Panc1 (cell line): ENCODE measurements around the gene ARID2. TPM values are rescaled to one million over a fixed set of nuclear protein-coding genes. Genes with fewer than 3 reads are reported as not detected.
A peak's percentile ranks its signal among the peaks of the same experiment; 100 is the strongest.

Experiments used
- ATAC-seq: fragments of 200-7000 bp; cut with Tn5 transposase; 2 replicates; pipeline ENCODE4 v1.9.1; 2020; ENCODE audit warnings: mild to moderate bottlenecking, moderate library complexity
- BruUV-seq: library from RNA; stranded (reverse); fragments of 400-500 nt; replicated peaks from 2 replicates; lab custom pipeline; 2021; lab: Mats Ljungman, UMichigan
- CTCF ChIA-PET: fragments of 300-600 bp; sonication (Branson Sonifier 250); formaldehyde crosslinking; loops from one replicate; lab custom pipeline; 2022; ENCODE audit warnings: antibody characterized with exemption; lab: Charles Lee
- POLR2A ChIA-PET: fragments of 300-600 bp; sonication (Branson Sonifier 250); formaldehyde crosslinking; loops from one replicate; lab custom pipeline; 2022; ENCODE audit warnings: antibody characterized with exemption; lab: Charles Lee
- DNase-seq: peaks from one replicate; pipeline ENCODE4 v3.0.0-alpha.2; 2010; ENCODE audit warnings: low read depth, low spot score
- H3K27ac ChIP-seq: 2 replicates; pipeline ENCODE4 v1.5.1; 2011; ENCODE audit warnings: mild to moderate bottlenecking, low read length, inconsistent platforms
- H3K27me3 ChIP-seq: fragments of 200-500 bp; sonication (Bioruptor generic); 2 replicates; pipeline ENCODE4 v1.6.0; 2014; ENCODE audit warnings: low read length, inconsistent platforms; ENCODE audit not compliant: control insufficient read depth, insufficient read depth
- H3K36me3 ChIP-seq: fragments of 200-500 bp; sonication (Bioruptor generic); 2 replicates; pipeline ENCODE4 v1.5.1; 2014; ENCODE audit warnings: inconsistent platforms, mild to moderate bottlenecking, low read length, moderate library complexity; ENCODE audit not compliant: control insufficient read depth, insufficient read depth
- H3K4me1 ChIP-seq: 2 replicates; pipeline ENCODE4 v1.5.1; 2011; ENCODE audit warnings: inconsistent platforms, mild to moderate bottlenecking, low read length, moderate library complexity; ENCODE audit not compliant: control insufficient read depth, insufficient read depth
- H3K4me3 ChIP-seq, 2 experiments: 2 replicates each; pipeline ENCODE4 v1.5.1; 2011 to 2012; ENCODE audit warnings: low read depth in 2 of 2, low read length in 2 of 2, mild to moderate bottlenecking in 2 of 2, inconsistent platforms in 1 of 2, moderate library complexity in 1 of 2
- H3K9me3 ChIP-seq: fragments of 200-500 bp; sonication (Bioruptor generic); 2 replicates; pipeline ENCODE4 v1.5.1; 2014; ENCODE audit warnings: low read depth, mild to moderate bottlenecking, inconsistent platforms, low read length, moderate library complexity; ENCODE audit not compliant: control insufficient read depth, insufficient read depth
- CTCF ChIP-seq: fragments of 450-650 bp; IDR thresholded peaks from 2 replicates; pipeline ENCODE4 v1.5.1; 2017; ENCODE audit warnings: mild to moderate bottlenecking
- POLR2AphosphoS5 ChIP-seq: IDR thresholded peaks from 2 replicates; pipeline ENCODE4 v1.6.1; 2012; ENCODE audit warnings: mild to moderate bottlenecking, low read depth, low read length, moderate library complexity
- REST ChIP-seq, 2 experiments: IDR thresholded peaks; 2 replicates each; pipeline ENCODE4 v1.6.1; 2011 to 2012; ENCODE audit warnings: low read depth in 2 of 2, control low read depth in 1 of 2, low read length in 1 of 2, mild to moderate bottlenecking in 1 of 2, moderate library complexity in 1 of 2; ENCODE audit not compliant: insufficient read depth in 1 of 2
- SIN3A ChIP-seq: IDR thresholded peaks from 2 replicates; pipeline ENCODE4 v1.6.1; 2012; ENCODE audit warnings: low read depth, mild to moderate bottlenecking, low read length, moderate library complexity, borderline replicate concordance; ENCODE audit not compliant: insufficient read depth
- TCF7L2 ChIP-seq: IDR thresholded peaks from 2 replicates; pipeline ENCODE4 v1.6.1; 2011; ENCODE audit warnings: mild to moderate bottlenecking, low read depth, low read length, inconsistent platforms
- in situ Hi-C: cut with HindIII; loops from 2 replicates; pipeline ENCODE4 v1.10.0; 2016; ENCODE audit warnings: low sequenced_read_pairs, low pct_unique_long_range_greater_than_20kb
- intact Hi-C: fragments of 100-400 bp; cut with micrococcal nuclease; formaldehyde crosslinking; loops from one replicate; pipeline ENCODE4 v1.10.0; 2022; ENCODE audit not compliant: unreplicated experiment
- total RNA-seq: library from RNA; stranded (reverse); gene quantifications from one replicate; pipeline ENCODE4 v1.2.1, GENCODE V29; 2021; ENCODE audit not compliant: unreplicated experiment

ARID2 gene
- total RNA-seq, 1 experiment from 2014 or later: 39.5 TPM

DNA sequence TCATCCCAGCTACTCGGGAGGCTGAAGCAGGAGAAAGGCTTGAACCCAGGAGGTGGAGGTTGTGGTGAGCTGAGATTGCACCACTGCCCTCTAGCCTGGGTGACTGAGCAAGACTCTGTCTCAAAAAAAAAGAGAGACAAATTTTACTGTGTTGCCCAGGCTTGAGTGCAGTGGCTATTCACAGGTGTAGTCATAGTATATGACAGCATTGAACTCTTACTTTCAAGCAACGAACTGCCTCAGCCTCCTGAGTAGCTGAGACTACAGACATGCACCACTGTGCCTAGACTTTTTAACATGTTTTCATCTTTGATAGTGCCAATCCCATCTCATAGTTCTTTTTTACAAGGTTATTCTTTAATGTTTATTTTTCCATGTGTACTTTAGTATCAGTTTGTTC, 13.7 kb downstream of the ARID2 start:
- Histone ChIP-seq H3K9me3 (peaks cover 7% of the 10 kb centered on the region; the same call in 1 of the 2 replicates), H3K4me1 (no peaks in the 10 kb centered on the region), H3K27me3 (no peaks in the 10 kb centered on the region), H3K4me3 (no peak overlapping the region), H3K27ac (no peak overlapping the region), H3K36me3 (peaks cover 6% of the 10 kb centered on the region; the same call in 1 of the 2 replicates)
- no TSS peak for BruUV-seq
- TF ChIP-seq TCF7L2 (no peak), SIN3A (no peak)
- DNase-seq (no peak), ATAC-seq (no peak)
- intact Hi-C loops (no loop called here), in situ Hi-C loops (no loop called here)
- POLR2A ChIA-PET: no interaction called here
- CTCF ChIA-PET: interaction anchor here (0.7 kb wide), 1 partner anchor 64 kb away, joined by 3 read pairs; no protein-coding TSS in a partner anchor

DNA sequence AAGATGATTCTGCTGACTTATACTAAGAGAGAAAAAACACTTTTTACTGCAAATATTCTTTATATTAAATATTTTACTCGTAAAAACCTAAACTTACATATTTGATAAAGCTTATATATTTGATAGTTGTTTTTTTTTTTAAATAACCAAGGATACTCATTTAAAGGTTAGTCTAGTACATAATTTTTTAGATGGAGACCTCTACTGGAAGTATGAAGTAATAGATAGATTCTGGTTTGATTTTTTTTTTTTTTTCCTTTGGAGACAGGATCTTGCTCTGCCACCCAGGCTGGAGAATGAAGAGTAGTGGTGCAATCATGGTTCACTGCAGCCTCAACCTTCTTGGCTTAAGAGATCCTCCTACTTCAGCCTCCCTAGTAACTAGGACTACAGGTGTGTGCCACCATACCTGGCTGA, 16.4 kb downstream of the ARID2 start:
- POLR2A ChIA-PET: interaction anchor here (0.8 kb wide), 1 partner anchor 202 kb away, joined by 9 read pairs; no protein-coding TSS in a partner anchor
- TF ChIP-seq REST (IDR thresholded peaks at IDR 0.05; ENCODE audit: insufficient read depth in 1 of 2, low read depth in 2 of 2, low read length in 1 of 2) (no peak), TCF7L2 (no peak), CTCF (peak; percentile 55)
- ATAC-seq (no peak), DNase-seq (no peak)
- Histone ChIP-seq H3K4me3 (no peak overlapping the region), H3K36me3 (peaks cover 2% of the 10 kb centered on the region; the same call in 1 of the 2 replicates), H3K27me3 (no peaks in the 10 kb centered on the region), H3K27ac (no peak overlapping the region), H3K9me3 (peaks cover 7% of the 10 kb centered on the region; the same call in 1 of the 2 replicates), H3K4me1 (no peaks in the 10 kb centered on the region)
- intact Hi-C loops: no loop called here
- in situ Hi-C loops: no loop called here
- BruUV-seq: no TSS peak
- CTCF ChIA-PET: no interaction called here

DNA sequence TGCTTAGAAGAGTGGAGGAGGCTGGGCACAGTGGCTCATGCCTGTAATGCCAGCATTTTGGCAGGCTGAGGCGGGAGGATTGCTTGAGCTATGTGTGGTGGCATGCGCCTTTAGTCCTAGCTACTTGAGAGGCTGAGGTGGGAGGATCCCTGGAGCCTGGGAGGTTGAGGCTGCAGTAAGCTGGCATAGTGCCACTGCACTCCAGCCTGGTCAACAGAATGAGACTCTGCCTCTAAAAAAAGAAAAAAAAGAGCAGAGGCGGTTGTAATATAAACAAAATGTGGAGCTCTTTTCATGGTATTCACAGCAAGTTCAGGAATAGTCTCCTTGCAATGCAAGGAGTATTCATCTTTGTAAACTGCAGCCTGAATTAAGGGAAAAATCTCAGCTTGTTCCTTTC, 27.2 kb downstream of the ARID2 start:
- CTCF ChIA-PET: no interaction called here

More for the DNA sequence above, 27.2 kb downstream of the ARID2 start:
- H3K27me3 ChIP-seq: no peaks in the 10 kb centered on the region
- no peaks in the 10 kb centered on the region for H3K9me3 ChIP-seq
- peaks cover 3% of the 10 kb centered on the region for H3K36me3 ChIP-seq
- no peak overlapping the region for H3K27ac ChIP-seq
- no peak for ATAC-seq
- no TSS peak for BruUV-seq
- TF ChIP-seq POLR2AphosphoS5: no peak
- TF ChIP-seq TCF7L2: no peak
- TF ChIP-seq CTCF: no peak
- no peak for TF ChIP-seq SIN3A
- TF ChIP-seq REST (IDR thresholded peaks at IDR 0.05; ENCODE audit: insufficient read depth in 1 of 2, low read depth in 2 of 2, low read length in 1 of 2): no peak
- DNase-seq: no peak
- in situ Hi-C loops: no loop called here
- no peaks in the 10 kb centered on the region for H3K4me1 ChIP-seq
- H3K4me3 ChIP-seq: no peak overlapping the region
- POLR2A ChIA-PET: interaction anchor here (0.6 kb wide), 1 partner anchor 26 kb away, joined by 4 read pairs; no protein-coding TSS in a partner anchor
- intact Hi-C loops: no loop called here
